LNCAP (cell line): Measurements from ENCODE around the gene GFOD1.

Source experiments
- CTCF ChIP-seq: fragments of 450-650 bp; IDR thresholded peaks from 2 replicates; pipeline ENCODE4 v1.5.1; 2017; ENCODE audit warnings: mild to moderate bottlenecking

The GFOD1 gene

GRCh38 chr6:13472099-13472498 lies 15.3 kb downstream of the GFOD1 start:
- TF ChIP-seq CTCF: no peak

GRCh38 chr6:13471184-13471583 lies 16.2 kb downstream of the GFOD1 start:
- TF ChIP-seq CTCF: no peak

GRCh38 chr6:13470238-13471140 lies 16.9 kb downstream of the GFOD1 start:
- TF ChIP-seq CTCF: no peak

- TF ChIP-seq CTCF: no peak
These were observed 17.7 kb downstream of the GFOD1 start for GRCh38 chr6:13469693-13470092.

- no peak for TF ChIP-seq CTCF
These were observed 18.6 kb downstream of the GFOD1 start for GRCh38 chr6:13468839-13469238.

GRCh38 chr6:13467216-13467600 lies 20.2 kb downstream of the GFOD1 start:
- TF ChIP-seq CTCF: no peak

- TF ChIP-seq CTCF: no peak
These were observed 20.8 kb downstream of the GFOD1 start for GRCh38 chr6:13466304-13467215.
